CD4-positive, alpha-beta T cell treated with Interleukin-6 for 4 hours (primary cell): ENCODE results near the gene TNPO3.
"Not testable (repeated sequence)": the region's sequence is repeated elsewhere in the genome, so short reads cannot be mapped to it uniquely, and the experiment has no call there.

ENCODE experiments used
- DNase-seq: peaks from one replicate; pipeline ENCODE4 v3.0.0-alpha.2; 2020; ENCODE audit warnings: mixed read lengths

Gene TNPO3

DNA sequence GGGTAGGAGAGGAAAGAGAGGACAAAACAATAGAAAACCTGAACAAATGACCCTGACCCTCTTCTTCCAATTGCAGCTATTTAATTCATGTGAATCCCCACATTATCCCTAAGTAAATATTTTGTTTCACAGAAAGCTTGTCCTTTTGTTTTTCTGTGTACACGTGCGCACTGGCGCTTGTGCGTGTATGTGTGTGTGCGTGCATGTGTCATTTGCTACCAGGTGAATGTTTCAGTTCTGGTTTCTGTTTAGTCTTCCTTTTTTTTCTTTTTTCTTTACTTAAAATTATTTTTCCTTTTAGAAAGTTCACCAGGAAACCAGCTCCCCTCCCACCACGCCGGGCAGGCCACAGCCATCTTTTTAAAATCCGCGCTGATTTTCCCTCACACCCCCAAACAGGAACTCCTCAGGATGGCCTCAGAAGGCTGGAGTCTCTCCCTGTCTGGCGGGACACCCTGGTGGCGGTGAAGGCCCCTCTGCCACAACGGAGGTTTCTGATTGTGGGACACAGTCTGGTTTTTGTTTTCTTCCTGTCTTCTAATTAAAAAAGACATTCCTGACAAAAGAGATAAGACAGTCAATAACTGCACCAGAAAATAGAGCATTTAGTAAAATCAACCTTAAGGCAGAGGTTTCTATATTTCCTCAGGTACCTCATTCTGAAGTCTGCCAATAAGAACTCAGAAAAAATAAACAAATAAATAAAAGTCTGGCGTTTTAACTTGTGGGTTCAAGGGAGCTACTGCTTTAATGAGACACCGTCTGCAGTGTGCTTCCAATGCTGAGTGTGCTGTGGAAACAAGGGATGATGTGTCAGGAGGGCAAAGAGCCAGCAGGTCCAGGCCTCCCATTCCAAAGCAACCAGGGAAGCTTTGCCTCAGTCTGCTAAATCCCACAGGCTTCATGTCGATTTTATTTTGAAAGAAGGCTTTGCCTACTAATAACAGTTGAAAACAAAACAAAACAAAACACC lies 99.8 kb downstream of the TNPO3 start:
- no peak for DNase-seq

DNA sequence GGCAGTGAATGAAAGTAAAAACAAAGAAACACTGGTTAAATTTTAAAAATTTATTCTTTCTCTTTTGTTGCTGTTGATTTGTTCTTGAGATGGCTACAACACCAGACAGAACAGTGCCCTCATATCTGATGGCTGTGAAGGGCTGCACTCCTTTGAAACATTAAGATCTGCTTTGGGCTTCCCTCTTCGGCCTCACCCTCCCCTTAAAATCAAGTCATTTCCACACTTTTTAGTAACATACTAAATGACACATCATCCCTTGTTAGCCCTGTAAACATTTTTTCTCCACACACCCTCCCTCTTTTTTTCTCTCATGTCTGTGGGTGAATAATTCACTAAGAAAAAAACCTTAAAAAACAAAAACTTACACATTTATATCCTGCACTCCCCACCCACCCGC lies 100.8 kb downstream of the TNPO3 start:
- DNase-seq, result no peak

DNA sequence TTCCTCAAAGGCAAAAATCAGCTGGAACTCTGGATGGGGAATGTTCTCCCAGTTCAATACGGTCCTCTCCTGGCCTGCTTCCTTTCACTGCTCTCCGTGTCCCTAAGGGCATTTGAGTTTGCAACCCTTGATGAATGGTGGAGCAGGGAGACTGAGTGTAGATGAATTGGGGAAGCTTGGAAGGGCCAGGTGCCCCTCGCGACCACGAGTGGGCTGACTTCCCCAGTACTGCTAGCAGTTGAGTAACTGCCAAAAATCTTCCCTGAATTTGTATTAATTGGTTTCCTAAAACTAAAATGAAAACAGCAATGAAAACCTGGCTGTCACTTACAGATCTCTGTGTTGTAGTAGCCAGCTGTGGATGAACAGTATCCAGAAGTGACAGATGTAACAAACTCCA lies 103.6 kb downstream of the TNPO3 start:
- DNase-seq, result no peak

DNA sequence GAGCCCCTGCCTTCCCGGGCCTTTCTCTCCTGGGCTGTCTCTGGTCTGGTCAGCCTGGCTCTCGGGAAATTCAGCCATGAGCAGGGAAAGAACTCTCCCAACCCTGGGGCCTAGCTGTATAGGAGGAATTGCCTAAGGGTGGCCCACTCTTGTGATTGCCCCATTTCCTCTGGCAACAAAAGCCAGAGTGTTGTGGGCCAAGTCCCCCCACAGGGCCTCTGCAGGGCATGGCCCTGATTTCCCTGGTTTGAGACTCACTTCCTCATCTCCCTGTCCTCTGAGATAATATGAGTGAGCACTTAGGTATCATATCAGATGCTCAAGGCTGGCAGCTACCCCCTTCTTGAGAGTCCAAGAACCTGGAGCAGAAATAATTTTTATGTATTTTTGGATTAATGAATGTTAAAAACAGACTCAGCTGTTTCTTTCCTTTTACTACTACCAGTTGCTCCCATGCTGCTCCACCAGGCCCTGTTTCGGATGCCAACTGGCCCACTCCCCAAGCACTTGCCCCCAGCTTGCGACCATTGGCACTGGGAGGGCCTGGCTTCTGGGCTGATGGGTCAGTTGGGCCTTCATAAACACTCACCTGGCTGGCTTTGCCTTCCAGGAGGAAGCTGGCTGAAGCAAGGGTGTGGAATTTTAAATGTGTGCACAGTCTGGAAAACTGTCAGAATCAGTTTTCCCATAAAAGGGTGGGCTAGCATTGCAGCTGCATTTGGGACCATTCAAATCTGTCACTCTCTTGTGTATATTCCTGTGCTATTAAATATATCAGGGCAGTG lies 105.7 kb downstream of the TNPO3 start:
- DNase-seq, result no peak

DNA sequence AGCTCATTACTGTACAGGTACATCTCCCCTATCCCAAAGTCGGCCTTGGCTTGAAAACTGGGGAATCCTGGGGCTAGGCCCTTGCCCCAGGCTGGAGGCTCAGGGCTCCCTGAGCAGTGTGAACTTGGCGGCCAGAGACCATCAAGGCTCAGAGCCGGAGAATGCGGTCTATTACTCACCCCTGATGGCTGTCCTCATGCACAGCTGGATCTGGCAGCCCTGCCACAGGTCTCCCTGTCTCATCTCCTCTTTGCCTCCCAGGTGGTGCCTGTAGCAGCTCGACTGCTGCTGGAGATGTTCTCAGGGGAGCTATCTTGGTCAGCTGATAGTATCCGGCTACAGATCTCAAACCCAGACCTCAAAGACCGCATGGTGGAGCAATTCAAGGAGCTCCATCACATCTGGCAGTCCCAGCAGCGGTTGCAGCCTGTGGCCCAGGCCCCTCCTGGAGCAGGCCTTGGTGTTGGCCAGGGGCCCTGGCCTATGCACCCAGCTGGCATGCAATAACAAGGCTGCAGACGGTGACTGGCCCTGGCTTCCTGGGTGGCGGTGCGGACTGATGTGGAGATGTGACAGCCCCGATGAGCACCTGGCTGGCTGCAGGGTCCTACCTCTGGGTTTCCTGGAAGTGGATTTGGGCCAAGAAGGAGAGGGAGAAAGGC lies 106.5 kb downstream of the TNPO3 start:
- DNase-seq, result no peak

DNA sequence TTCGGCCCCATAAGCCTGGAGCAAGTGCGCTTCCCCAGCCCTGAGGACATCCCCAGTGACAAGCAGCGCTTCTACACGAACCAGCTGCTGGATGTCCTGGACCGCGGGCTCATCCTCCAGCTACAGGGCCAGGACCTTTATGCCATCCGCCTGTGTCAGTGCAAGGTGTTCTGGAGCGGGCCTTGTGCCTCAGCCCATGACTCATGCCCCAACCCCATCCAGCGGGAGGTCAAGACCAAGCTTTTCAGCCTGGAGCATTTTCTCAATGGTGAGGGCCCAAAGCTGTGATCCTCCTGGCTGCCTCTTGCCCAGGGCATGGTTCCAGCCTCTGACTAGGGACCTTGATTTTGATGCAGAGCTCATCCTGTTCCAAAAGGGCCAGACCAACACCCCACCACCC lies 107.1 kb downstream of the TNPO3 start:
- DNase-seq, result no peak

DNA sequence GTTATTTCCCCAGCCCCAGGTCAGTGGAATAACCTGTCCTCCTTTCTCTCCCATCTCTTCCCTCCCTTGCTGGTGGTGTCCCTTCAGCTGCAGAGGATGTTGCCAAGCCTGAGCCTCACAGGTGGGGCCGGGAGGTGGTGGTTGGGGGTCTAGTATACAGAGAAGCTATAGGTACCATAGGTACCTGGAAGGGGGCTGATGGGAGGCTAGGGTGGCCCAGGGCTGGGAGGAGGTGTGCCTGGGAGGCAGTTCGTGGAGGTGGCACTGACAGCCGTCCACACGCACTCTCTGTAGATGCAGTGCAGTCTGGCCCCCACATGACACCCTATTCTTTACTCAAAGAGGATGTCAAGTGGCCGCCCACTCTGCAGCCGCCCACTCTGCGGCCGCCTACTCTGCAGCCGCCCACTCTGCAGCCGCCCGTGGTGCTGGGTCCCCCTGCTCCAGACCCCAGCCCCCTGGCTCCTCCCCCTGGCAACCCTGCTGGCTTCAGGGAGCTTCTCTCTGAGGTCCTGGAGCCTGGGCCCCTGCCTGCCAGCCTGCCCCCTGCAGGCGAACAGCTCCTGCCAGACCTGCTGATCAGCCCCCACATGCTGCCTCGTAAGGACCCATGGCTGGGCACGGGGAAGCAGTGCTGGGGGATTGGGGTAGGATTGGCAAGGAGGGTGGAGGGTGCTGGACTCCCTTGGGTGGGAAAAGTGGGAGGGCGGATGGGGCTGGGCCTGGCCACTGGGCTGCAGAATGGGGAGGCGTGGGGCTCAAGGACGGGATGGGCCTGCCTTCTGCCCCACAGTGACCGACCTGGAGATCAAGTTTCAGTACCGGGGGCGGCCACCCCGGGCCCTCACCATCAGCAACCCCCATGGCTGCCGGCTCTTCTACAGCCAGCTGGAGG lies 107.7 kb downstream of the TNPO3 start:
- no peak for DNase-seq

DNA sequence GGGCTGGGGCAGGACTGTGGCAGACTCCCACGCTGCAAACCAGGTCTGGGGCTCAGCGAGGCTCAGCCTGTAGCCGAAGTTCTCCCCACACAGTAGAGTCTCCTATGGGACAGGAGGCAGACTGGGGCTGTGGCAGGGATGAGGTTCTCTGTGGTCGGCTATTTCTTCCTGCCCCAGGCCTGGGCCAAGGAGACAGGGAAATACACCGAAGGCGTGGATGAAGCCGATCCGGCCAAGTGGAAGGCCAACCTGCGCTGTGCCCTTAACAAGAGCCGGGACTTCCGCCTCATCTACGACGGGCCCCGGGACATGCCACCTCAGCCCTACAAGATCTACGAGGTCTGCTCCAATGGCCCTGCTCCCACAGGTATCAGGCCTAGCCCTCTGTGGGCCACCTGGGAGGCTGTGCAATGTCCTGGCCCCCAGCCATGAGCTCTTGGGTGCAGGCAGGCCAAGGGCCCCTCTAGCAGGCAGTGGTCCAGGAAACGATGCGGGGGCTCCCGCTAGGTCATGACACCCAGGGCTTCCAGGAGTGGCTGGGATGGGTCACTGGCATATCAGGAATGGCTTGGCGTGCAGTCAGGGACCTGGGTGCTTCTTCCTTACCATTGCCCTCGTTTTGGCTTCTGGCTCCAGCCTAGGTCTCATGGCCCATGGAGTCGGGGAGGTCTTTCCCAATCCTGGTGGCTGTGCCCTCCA lies 109.1 kb downstream of the TNPO3 start:
- no peak for DNase-seq

DNA sequence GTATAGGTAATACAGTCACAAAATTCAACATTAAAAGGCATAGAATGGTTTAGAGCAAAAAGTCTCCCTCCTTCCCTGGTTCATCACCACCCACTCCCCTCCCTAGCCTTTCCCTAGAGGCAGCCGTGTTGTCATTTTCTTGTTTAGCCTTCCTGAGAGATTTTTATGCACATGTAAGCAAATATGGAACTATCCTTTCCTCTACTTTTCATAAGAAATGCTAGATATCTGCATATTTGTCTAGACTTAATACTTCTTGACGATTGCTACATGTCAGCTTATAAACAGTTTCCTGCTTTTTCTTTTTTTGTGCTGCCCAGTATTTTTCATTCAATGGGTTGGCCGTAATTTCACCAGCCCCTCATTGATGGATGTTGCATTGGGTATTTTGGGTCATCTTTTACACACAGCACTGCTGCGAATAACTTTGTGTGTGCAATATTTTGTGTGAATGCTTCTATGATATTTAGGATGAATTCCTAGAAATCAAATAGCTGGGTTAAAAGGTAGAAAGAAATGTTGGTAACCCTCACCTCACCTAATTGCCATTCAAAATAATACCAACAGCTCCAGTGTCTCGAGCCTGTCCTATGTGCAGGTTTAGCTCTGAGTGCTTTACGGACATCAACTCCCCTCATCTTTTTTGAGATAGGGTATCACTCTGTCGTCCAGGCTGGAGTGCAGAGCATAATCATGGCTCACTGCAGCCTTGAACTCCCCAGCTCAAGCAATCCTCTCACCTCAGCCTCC lies 110.2 kb downstream of the TNPO3 start:
- DNase-seq, result no peak

DNA sequence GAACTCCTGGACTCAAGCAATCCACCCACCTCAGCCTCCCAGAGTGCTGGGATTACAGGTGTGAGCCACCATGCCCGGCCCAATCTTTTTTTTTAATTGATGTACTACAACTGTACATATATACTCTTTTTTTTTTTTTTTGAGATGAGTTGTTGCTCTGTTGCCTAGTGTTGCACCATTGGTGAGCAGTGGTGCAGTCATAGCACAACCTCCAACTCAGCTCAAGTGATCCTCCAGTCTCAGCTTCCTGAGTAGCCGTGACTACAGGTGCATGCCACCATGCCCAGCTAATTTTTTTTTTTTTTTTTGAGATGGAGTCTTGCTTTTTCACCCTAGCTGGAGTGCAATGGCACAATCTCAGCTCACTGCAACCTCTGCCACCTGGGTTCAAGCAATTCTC lies 111.7 kb downstream of the TNPO3 start:
- DNase-seq, result not testable (repeated sequence)

DNA sequence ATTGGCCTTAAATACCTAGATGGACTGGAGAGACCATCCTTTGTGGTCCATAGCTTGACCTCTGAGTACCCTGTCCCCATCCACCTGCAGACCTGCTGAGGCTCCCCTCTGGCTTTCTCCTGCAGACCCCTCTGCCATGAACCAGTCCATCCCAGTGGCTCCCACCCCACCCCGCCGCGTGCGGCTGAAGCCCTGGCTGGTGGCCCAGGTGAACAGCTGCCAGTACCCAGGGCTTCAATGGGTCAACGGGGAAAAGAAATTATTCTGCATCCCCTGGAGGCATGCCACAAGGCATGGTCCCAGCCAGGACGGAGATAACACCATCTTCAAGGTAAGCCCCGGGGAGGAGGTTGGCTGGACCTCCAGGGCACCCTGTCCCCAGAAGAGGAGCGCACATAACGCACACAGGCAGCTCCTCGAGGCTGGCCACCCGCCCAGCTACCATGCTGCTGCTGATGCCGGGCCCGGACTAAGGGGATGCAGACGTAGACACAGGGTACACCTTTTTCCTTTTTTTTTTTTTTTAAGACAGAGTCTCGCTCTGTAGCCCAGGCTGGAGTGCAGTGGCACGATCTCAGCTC lies 112.9 kb downstream of the TNPO3 start:
- no peak for DNase-seq

DNA sequence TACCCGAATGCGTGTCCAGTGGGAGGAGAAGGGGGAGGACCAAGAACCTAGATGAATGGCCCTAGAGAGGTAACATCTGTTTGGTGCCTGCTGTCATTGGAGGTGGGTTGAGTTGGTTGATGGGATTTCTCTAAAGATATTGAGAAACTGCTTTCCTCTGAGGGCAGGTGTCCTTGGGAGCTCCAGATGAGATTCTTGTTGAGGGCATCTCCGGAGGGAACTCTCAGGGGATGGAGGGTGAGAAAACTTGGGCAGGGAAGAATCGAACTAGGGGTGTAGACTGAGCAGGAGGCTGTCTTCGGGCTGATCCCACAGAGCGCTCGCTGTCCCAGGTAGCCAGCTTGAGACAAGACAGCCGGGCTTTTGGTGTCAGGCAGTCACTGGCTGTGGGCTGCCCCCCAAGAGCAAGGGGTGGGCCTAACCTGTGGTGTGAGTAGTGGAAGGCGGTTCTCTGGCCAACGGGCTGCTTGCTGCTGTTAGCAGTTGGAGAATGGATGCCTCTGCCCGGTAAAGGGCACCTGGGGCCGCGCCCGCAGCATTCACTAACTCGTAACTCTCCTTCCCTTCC lies 113.5 kb downstream of the TNPO3 start:
- no peak for DNase-seq

DNA sequence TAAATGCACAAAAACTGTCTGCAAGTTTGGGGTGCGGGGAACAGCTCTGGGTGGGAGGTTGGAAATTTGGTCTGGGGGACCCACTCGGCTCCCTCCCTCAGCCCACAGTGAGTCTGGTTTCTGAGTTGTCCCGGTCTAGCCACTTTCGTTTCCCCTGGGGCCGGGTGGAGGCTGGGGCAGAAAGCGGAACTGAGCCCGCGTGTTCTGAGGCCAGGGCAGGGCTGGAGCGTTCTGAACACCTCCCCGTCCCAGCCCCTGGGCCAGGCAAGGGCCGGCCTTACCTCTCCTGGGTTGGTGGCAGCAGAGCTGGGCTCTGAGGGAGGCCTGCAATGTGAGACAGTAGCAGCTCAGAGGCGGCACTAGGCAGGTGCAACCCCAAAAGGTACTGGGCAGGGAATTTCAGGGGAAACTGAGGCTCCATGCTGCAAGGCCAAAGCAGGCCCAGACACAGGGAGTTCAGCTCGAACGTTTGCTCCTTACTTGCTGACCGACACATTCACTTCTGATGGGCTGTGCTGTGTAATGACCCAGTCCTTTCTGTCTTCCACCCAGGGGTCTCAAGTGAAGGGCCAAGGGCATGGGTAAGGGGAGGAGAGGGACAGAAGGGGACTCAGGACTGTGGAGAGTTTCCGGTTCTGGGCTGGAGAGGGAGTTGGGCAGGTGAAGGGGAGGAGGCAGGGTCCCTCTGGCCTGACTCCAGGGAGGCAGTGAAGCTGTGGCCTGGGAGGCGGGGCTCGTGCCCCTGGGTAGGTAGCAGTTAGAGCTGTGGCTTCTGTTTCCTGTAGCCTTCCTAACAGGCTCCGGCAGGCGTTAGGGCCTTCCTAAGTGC lies 114.2 kb downstream of the TNPO3 start:
- DNase-seq, result peak; percentile 16

DNA sequence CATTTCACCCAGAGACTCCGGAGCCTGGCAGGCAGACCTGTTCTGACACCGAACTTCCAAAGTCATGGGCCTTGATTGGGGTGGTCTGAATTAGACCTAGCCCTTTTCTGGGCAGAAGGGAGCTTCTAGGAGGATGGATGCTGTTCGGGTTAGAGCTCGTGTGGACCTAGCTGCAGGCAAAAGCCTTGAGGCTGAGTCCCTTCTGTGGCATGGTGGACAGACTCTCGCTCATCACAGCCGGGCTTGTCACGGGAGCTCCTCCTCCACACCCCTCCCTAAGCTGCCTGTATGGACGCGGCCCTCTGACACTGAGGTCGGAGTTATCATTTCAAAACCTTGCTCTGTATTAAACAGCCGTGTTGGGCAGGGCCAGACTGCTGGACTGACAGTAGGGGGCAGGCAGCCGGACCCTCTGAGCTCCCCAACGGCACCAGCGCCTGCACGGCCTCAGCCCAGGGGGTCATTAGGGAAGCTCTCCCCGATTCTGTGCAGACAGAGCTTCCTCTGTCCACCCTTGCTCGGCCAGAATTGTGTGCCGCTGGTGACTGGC lies 115.0 kb downstream of the TNPO3 start:
- DNase-seq, result no peak

DNA sequence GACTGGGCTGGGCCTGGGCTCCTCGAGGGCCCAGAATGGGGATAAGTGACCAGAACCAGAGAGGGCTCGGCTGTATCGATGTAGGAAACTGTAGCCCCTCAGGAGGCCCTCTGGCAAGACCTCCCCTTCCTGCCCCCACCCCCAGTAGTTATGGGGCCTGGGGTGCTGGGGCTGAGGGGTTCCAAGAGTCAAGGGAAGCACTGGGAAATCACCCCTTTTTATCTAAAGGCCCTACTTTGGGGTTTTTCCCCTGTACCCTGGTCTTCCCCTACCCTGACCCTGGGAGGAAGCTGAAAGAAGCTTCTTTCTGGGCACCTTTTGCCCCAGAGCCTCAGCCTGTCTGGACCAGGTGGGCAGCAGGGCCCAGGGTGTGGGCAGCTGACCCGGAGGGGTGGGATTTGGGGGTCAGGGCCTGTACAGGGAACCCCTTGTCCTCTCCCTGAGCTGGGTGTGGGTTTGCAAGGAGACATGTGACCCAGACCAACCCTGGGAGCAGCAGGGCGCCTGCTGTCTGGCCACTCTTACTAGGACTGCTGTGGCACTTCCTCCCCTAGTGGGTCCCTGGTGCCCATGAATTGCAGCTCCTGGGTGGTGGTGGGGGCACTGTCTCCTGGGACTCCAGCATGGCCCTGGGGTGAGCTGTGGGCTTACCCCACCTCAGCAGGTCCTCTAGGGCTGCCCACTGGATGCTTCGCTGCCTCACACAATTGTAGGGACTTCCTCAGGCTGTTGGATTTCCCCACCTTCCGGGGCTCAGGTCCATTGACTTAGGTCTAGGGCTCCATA lies 115.6 kb downstream of the TNPO3 start:
- no peak for DNase-seq

DNA sequence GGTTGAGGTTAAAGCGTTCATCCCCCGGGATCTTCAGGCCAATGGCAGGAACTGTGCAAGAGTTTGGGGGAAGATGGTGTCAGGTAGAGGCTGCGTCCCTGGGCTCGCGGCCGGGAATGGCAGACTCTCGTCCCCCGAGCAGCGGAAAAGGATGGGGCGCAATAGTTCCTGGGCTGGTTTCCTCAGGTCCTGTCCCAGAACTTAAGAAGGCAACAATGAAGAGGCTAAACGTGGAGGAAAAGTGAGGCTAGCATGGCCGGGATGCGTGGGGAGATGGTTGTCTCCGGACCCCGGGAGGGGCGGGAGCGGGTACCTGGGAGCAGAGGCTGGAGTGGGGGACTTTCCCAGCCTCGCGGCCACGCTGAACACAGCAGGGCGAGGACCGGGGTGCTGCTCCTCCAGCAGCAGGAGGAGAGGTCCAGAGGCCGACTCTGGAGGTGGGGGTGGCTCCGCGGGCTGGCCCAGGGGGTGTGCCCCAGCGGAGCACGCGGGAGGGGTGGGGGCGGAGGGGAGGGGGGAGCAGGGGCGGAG lies 116.3 kb downstream of the TNPO3 start:
- DNase-seq, result no peak

DNA sequence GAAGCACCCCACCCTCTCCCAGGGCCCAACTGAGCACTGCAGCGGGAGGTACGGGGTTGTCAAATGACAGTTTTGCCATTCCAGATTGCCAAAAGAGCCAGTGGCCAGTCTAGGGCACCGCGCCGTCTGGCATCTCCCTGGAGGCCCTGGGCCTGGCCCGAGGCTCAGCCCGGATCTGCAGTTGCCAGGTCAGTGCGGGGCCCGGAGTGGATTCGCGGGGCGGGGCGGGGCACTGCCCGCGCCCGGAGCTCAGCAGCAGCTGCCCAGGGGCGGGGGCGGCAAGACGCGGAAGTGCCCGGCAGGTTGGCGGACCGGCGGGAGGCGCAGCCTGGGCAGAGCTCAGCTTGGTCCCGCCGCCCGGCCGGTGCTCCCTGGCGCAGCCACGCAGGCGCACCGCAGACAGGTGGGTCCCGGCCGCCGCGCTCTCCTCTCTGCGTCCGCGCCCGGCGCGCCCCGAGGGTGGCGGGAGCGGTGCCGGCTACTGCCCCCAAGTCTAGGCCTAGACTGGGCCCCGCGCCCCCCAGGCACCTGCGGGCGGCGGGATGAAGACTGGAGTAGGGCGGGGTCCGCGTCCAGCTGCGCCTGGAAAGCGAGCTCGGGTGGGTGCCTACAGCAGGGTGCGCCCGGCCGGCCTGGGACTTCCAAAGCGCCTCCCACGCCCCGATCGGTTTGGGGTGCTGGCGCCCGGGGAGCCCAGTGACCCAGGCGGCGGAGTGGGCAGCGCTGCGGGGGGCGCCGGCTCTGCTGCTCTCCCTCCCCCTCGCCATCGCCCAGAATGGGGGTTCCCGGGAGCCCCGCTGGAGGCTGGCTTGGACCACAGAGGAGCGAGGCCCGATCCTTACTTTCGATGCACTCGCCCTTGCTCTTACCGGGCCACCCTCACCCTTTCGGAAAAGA lies 117.0 kb downstream of the TNPO3 start, which contains the start of gene IRF5:
Gene IRF5, plus strand, starts transcription at position 281 of the 897 bp plus-strand sequence. CDS start 4,155 bp downstream, outside the sequence.
- peak; percentile 28 for DNase-seq
